Measurements from ENCODE around the gene YARS2. TPM values are rescaled to one million over a fixed set of nuclear protein-coding genes. Genes with fewer than 3 reads are reported as not detected.

YARS2 gene
- total RNA-seq, 1 experiment from 2014 or later = 41.4 TPM

DNA sequence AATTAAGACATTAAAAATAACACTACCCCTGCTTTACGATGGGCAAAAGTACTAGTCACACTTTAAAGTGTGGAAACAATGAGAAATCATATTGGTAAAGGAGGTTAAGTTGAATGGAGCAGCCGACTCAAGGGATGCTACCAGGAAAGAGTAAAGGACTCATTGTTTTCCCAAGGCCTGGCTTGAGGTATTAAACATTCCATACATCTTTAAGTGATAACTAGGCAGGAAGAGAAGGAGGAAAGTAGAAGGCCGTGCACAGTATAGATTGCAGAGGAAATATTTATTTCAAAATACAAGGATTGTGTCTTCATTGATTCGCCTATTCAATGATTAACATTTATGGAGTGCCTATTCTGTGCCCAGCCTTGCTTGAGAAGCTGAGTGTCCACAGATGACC lies 20.6 kb upstream of the YARS2 start:
- H3K27me3 ChIP-seq (ENCODE audit: insufficient read depth, low read length) = no peaks in the 10 kb centered on the region
- H3K36me3 Mint-ChIP-seq (ENCODE audit: insufficient read depth in 1 of 3, low read depth in 3 of 3) = no peaks in the 10 kb centered on the region
- no peak overlapping the region for H3K56ac ChIP-seq (ENCODE audit: insufficient read length, low read depth, low read length)
- H3K9ac ChIP-seq (ENCODE audit: extremely low read depth, insufficient read length, low read length) = no peak overlapping the region
- no peaks in the 10 kb centered on the region for H3K9me3 Mint-ChIP-seq
- H3K9me3 ChIP-seq (ENCODE audit: control insufficient read depth, low read depth, low read length) = no peaks in the 10 kb centered on the region
- no peak overlapping the region for H3K27ac Mint-ChIP-seq
- no peak overlapping the region for H3T11ph ChIP-seq (ENCODE audit: low read length)
- no peak overlapping the region for H2BK120ac ChIP-seq (ENCODE audit: low read depth, low read length, poor library complexity, severe bottlenecking)
- H3K79me1 ChIP-seq (ENCODE audit: insufficient read depth, low read depth, low read length, poor library complexity, severe bottlenecking) = no peaks in the 10 kb centered on the region
- no peak for DNase-seq
- TF ChIP-seq, protein P1, sequence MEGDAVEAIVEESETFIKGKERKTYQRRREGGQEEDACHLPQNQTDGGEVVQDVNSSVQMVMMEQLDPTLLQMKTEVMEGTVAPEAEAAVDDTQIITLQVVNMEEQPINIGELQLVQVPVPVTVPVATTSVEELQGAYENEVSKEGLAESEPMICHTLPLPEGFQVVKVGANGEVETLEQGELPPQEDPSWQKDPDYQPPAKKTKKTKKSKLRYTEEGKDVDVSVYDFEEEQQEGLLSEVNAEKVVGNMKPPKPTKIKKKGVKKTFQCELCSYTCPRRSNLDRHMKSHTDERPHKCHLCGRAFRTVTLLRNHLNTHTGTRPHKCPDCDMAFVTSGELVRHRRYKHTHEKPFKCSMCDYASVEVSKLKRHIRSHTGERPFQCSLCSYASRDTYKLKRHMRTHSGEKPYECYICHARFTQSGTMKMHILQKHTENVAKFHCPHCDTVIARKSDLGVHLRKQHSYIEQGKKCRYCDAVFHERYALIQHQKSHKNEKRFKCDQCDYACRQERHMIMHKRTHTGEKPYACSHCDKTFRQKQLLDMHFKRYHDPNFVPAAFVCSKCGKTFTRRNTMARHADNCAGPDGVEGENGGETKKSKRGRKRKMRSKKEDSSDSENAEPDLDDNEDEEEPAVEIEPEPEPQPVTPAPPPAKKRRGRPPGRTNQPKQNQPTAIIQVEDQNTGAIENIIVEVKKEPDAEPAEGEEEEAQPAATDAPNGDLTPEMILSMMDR (conservative IDR thresholded peaks at IDR 0.05) = no peak
- no peaks in the 10 kb centered on the region; the same call in 1 of the 2 replicates for H3K27me3 Mint-ChIP-seq (ENCODE audit: low read depth)
- no peak overlapping the region for H4K5ac ChIP-seq (ENCODE audit: insufficient read length, low read depth, low read length)
- no peak overlapping the region for H2BK20ac ChIP-seq (ENCODE audit: low read depth, low read length, poor library complexity, severe bottlenecking)
- no peak overlapping the region for H4K8ac ChIP-seq (replicated peaks; ENCODE audit: insufficient read length, low read depth, low read length)
- H3K23me2 ChIP-seq (ENCODE audit: insufficient read length, low read depth, low read length, poor library complexity, severe bottlenecking) = no peaks in the 10 kb centered on the region
- H3K27ac ChIP-seq (ENCODE audit: insufficient read length, low read depth, low read length) = no peak overlapping the region
- H3K79me2 ChIP-seq (ENCODE audit: insufficient read depth, low read length) = no peaks in the 10 kb centered on the region
- no peak overlapping the region for H2AK5ac ChIP-seq (ENCODE audit: insufficient read length, low read length)
- H4K20me1 ChIP-seq (ENCODE audit: control insufficient read depth, insufficient read depth, insufficient read length) = no peaks in the 10 kb centered on the region
- WGBS (ENCODE audit: extremely low coverage, insufficient read length, low lambda C conversion rate) = no CpG with 5 or more reads among the region's 4 CpGs
- H2AFZ ChIP-seq (ENCODE audit: low read length) = no peak overlapping the region
- H2BK15ac ChIP-seq (ENCODE audit: low read depth, low read length) = no peak overlapping the region
- no peak overlapping the region for H3K4me3 Mint-ChIP-seq
- no peak overlapping the region for H4K91ac ChIP-seq (ENCODE audit: insufficient read length, low read depth, low read length)
- no peak overlapping the region for H2BK5ac ChIP-seq (ENCODE audit: insufficient read length, low read length)
- peaks cover 3 to 15% of the 10 kb centered on the region in 2 experiments; a peak in 3 of 4 replicates for H3K4me1 Mint-ChIP-seq
- H3K4me1 ChIP-seq (ENCODE audit: insufficient read depth, low read length) = no peaks in the 10 kb centered on the region
- H3K4me2 ChIP-seq (ENCODE audit: insufficient read depth, insufficient read length, low read length) = no peak overlapping the region
- no peak overlapping the region for H3K14ac ChIP-seq (ENCODE audit: insufficient read depth, low read length)
- no peak overlapping the region for H3K18ac ChIP-seq (ENCODE audit: insufficient read length, low read depth, low read length)
- no peak overlapping the region for H3K23ac ChIP-seq (ENCODE audit: insufficient read length, low read depth, low read length)
- H3K4ac ChIP-seq (ENCODE audit: low read depth, low read length) = no peak overlapping the region
- H2BK12ac ChIP-seq (ENCODE audit: insufficient read length, low read depth, low read length) = no peak overlapping the region
